Panc1 (cell line): Measurements from ENCODE around the gene ANO2. TPM values are rescaled to one million over a fixed set of nuclear protein-coding genes. Genes with fewer than 3 reads are reported as not detected.

Source experiments
- ATAC-seq: fragments of 200-7000 bp; cut with Tn5 transposase; 2 replicates; pipeline ENCODE4 v1.9.1; 2020; ENCODE audit warnings: mild to moderate bottlenecking, moderate library complexity
- BruUV-seq: library from RNA; stranded (reverse); fragments of 400-500 nt; replicated peaks from 2 replicates; lab custom pipeline; 2021; lab: Mats Ljungman, UMichigan
- CTCF ChIA-PET: fragments of 300-600 bp; sonication (Branson Sonifier 250); formaldehyde crosslinking; loops from one replicate; lab custom pipeline; 2022; ENCODE audit warnings: antibody characterized with exemption; lab: Charles Lee
- POLR2A ChIA-PET: fragments of 300-600 bp; sonication (Branson Sonifier 250); formaldehyde crosslinking; loops from one replicate; lab custom pipeline; 2022; ENCODE audit warnings: antibody characterized with exemption; lab: Charles Lee
- DNase-seq: peaks from one replicate; pipeline ENCODE4 v3.0.0-alpha.2; 2010; ENCODE audit warnings: low read depth, low spot score
- H3K27ac ChIP-seq: 2 replicates; pipeline ENCODE4 v1.5.1; 2011; ENCODE audit warnings: mild to moderate bottlenecking, low read length, inconsistent platforms
- H3K27me3 ChIP-seq: fragments of 200-500 bp; sonication (Bioruptor generic); 2 replicates; pipeline ENCODE4 v1.6.0; 2014; ENCODE audit warnings: low read length, inconsistent platforms; ENCODE audit not compliant: control insufficient read depth, insufficient read depth
- H3K36me3 ChIP-seq: fragments of 200-500 bp; sonication (Bioruptor generic); 2 replicates; pipeline ENCODE4 v1.5.1; 2014; ENCODE audit warnings: inconsistent platforms, mild to moderate bottlenecking, low read length, moderate library complexity; ENCODE audit not compliant: control insufficient read depth, insufficient read depth
- H3K4me1 ChIP-seq: 2 replicates; pipeline ENCODE4 v1.5.1; 2011; ENCODE audit warnings: inconsistent platforms, mild to moderate bottlenecking, low read length, moderate library complexity; ENCODE audit not compliant: control insufficient read depth, insufficient read depth
- H3K4me3 ChIP-seq, 2 experiments: 2 replicates each; pipeline ENCODE4 v1.5.1; 2011 to 2012; ENCODE audit warnings: low read depth in 2 of 2, low read length in 2 of 2, mild to moderate bottlenecking in 2 of 2, inconsistent platforms in 1 of 2, moderate library complexity in 1 of 2
- H3K9me3 ChIP-seq: fragments of 200-500 bp; sonication (Bioruptor generic); 2 replicates; pipeline ENCODE4 v1.5.1; 2014; ENCODE audit warnings: low read depth, mild to moderate bottlenecking, inconsistent platforms, low read length, moderate library complexity; ENCODE audit not compliant: control insufficient read depth, insufficient read depth
- POLR2AphosphoS5 ChIP-seq: IDR thresholded peaks from 2 replicates; pipeline ENCODE4 v1.6.1; 2012; ENCODE audit warnings: mild to moderate bottlenecking, low read depth, low read length, moderate library complexity
- SIN3A ChIP-seq: IDR thresholded peaks from 2 replicates; pipeline ENCODE4 v1.6.1; 2012; ENCODE audit warnings: low read depth, mild to moderate bottlenecking, low read length, moderate library complexity, borderline replicate concordance; ENCODE audit not compliant: insufficient read depth
- TCF7L2 ChIP-seq: IDR thresholded peaks from 2 replicates; pipeline ENCODE4 v1.6.1; 2011; ENCODE audit warnings: mild to moderate bottlenecking, low read depth, low read length, inconsistent platforms
- in situ Hi-C: cut with HindIII; loops from 2 replicates; pipeline ENCODE4 v1.10.0; 2016; ENCODE audit warnings: low sequenced_read_pairs, low pct_unique_long_range_greater_than_20kb
- intact Hi-C: fragments of 100-400 bp; cut with micrococcal nuclease; formaldehyde crosslinking; loops from one replicate; pipeline ENCODE4 v1.10.0; 2022; ENCODE audit not compliant: unreplicated experiment
- total RNA-seq: library from RNA; stranded (reverse); gene quantifications from one replicate; pipeline ENCODE4 v1.2.1, GENCODE V29; 2021; ENCODE audit not compliant: unreplicated experiment
- TF ChIP-seq, protein P1 (sequence below): fragments of 450-650 bp; IDR thresholded peaks from 2 replicates; pipeline ENCODE4 v1.5.1; 2017; ENCODE audit warnings: mild to moderate bottlenecking
- TF ChIP-seq, protein P2 (sequence below), 2 experiments: IDR thresholded peaks; 2 replicates each; pipeline ENCODE4 v1.6.1; 2011 to 2012; ENCODE audit warnings: low read depth in 2 of 2, control low read depth in 1 of 2, low read length in 1 of 2, mild to moderate bottlenecking in 1 of 2, moderate library complexity in 1 of 2; ENCODE audit not compliant: insufficient read depth in 1 of 2

ANO2 gene
- total RNA-seq, 1 experiment from 2014 or later = not detected

DNA sequence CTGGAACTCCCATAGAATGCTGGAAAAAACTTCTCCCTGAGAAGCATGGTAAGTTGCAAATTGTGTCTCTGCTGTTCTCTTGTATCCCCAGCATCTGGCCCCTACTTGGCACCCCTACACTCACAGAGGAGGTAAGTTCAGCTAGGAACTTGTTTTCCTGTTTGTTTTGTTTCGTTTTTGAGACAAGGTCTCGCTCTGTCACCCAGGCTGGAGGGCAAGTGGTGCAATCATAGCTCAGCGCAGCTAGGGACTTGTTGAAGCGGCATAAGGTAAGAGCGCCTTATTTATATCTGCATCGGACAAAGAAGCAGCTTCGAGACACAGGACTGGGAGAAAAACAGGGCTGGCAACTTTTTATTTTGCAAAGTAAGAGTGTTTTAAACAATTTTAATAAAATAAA, 18.5 kb upstream of the ANO2 start:
- TF ChIP-seq POLR2AphosphoS5 (no peak), SIN3A (no peak), TCF7L2 (no peak)
- TF ChIP-seq, protein P1, sequence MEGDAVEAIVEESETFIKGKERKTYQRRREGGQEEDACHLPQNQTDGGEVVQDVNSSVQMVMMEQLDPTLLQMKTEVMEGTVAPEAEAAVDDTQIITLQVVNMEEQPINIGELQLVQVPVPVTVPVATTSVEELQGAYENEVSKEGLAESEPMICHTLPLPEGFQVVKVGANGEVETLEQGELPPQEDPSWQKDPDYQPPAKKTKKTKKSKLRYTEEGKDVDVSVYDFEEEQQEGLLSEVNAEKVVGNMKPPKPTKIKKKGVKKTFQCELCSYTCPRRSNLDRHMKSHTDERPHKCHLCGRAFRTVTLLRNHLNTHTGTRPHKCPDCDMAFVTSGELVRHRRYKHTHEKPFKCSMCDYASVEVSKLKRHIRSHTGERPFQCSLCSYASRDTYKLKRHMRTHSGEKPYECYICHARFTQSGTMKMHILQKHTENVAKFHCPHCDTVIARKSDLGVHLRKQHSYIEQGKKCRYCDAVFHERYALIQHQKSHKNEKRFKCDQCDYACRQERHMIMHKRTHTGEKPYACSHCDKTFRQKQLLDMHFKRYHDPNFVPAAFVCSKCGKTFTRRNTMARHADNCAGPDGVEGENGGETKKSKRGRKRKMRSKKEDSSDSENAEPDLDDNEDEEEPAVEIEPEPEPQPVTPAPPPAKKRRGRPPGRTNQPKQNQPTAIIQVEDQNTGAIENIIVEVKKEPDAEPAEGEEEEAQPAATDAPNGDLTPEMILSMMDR = no peak
- TF ChIP-seq, protein P2, sequence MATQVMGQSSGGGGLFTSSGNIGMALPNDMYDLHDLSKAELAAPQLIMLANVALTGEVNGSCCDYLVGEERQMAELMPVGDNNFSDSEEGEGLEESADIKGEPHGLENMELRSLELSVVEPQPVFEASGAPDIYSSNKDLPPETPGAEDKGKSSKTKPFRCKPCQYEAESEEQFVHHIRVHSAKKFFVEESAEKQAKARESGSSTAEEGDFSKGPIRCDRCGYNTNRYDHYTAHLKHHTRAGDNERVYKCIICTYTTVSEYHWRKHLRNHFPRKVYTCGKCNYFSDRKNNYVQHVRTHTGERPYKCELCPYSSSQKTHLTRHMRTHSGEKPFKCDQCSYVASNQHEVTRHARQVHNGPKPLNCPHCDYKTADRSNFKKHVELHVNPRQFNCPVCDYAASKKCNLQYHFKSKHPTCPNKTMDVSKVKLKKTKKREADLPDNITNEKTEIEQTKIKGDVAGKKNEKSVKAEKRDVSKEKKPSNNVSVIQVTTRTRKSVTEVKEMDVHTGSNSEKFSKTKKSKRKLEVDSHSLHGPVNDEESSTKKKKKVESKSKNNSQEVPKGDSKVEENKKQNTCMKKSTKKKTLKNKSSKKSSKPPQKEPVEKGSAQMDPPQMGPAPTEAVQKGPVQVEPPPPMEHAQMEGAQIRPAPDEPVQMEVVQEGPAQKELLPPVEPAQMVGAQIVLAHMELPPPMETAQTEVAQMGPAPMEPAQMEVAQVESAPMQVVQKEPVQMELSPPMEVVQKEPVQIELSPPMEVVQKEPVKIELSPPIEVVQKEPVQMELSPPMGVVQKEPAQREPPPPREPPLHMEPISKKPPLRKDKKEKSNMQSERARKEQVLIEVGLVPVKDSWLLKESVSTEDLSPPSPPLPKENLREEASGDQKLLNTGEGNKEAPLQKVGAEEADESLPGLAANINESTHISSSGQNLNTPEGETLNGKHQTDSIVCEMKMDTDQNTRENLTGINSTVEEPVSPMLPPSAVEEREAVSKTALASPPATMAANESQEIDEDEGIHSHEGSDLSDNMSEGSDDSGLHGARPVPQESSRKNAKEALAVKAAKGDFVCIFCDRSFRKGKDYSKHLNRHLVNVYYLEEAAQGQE (IDR thresholded peaks at IDR 0.05; ENCODE audit: insufficient read depth in 1 of 2, low read depth in 2 of 2, low read length in 1 of 2) = no peak
- no TSS peak for BruUV-seq
- POLR2A ChIA-PET = no interaction called here
- H3K9me3 ChIP-seq = no peaks in the 10 kb centered on the region
- intact Hi-C loops = no loop called here
- no peaks in the 10 kb centered on the region for H3K4me1 ChIP-seq
- in situ Hi-C loops = no loop called here
- H3K27ac ChIP-seq = no peak overlapping the region
- DNase-seq (no peak), ATAC-seq (no peak)
- CTCF ChIA-PET = no interaction called here
- no peaks in the 10 kb centered on the region for H3K27me3 ChIP-seq
- no peaks in the 10 kb centered on the region for H3K36me3 ChIP-seq
- no peak overlapping the region for H3K4me3 ChIP-seq

DNA sequence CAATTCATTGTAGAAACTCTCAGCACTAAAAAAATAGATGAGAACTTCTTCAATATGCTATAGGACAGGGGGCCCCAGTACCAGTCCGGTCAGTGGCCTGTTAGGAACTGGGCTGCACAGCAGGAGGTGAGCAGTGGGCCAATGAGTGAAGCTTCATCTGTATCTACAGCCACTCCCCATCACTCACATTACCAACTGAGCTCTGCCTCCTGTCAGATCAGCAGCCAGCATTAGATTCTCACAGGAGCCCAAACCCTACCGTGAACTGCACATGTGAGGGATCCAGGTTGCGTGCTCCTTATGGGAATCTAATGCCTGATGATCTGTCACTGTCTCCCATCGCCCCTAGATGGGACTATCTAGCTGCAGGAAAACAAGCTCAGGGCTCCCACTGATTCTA, 15.7 kb upstream of the ANO2 start:
- no peak for ATAC-seq
- TF ChIP-seq, protein P1 = no peak
- TF ChIP-seq, protein P2 (IDR thresholded peaks at IDR 0.05; ENCODE audit: insufficient read depth in 1 of 2, low read depth in 2 of 2, low read length in 1 of 2) = no peak
- TF ChIP-seq TCF7L2 (no peak), SIN3A (no peak), POLR2AphosphoS5 (no peak)
- ChIA-PET POLR2A (no interaction called here), CTCF (no interaction called here)
- Histone ChIP-seq H3K27ac (no peak overlapping the region), H3K9me3 (no peaks in the 10 kb centered on the region), H3K27me3 (no peaks in the 10 kb centered on the region), H3K36me3 (no peaks in the 10 kb centered on the region), H3K4me3 (no peak overlapping the region), H3K4me1 (no peaks in the 10 kb centered on the region)
- no TSS peak for BruUV-seq
- no peak for DNase-seq
- in situ Hi-C loops = no loop called here
- intact Hi-C loops = no loop called here
